GM12891 (cell line): ENCODE results near the gene ACTL8.

Experiments used
- DNase-seq: peaks from one replicate; pipeline ENCODE4 v3.0.0; 2011; ENCODE audit warnings: low spot score; ENCODE audit not compliant: insufficient read length
- FAIRE-seq: peaks from 2 replicates; lab custom pipeline; 2011; peaks lifted over from hg19 to GRCh38; lab: Jason Lieb, UNC
- PAX5 ChIP-seq: IDR thresholded peaks from 2 replicates; pipeline ENCODE4 v1.6.1; 2011; ENCODE audit warnings: low read length, moderate library complexity, mild to moderate bottlenecking; ENCODE audit not compliant: insufficient read depth, severe bottlenecking
- POLR2A ChIP-seq: IDR thresholded peaks from 2 replicates; pipeline ENCODE4 v1.6.1; 2011; ENCODE audit warnings: low read depth, low read length, control low read depth
- POLR2AphosphoS5 ChIP-seq: IDR thresholded peaks from 2 replicates; pipeline ENCODE4 v1.6.1; 2011; ENCODE audit warnings: low read depth, low read length, control low read depth
- POU2F2 ChIP-seq: IDR thresholded peaks from 2 replicates; pipeline ENCODE4 v1.6.1; 2011; ENCODE audit warnings: low read depth, mild to moderate bottlenecking, control low read depth, low read length, moderate library complexity
- SPI1 ChIP-seq: IDR thresholded peaks from 2 replicates; pipeline ENCODE4 v1.6.1; 2011; ENCODE audit warnings: low read depth, low read length, control low read depth
- TAF1 ChIP-seq: IDR thresholded peaks from 2 replicates; pipeline ENCODE4 v1.6.1; 2011; ENCODE audit warnings: low read depth, low read length, control low read depth

Gene ACTL8

DNA sequence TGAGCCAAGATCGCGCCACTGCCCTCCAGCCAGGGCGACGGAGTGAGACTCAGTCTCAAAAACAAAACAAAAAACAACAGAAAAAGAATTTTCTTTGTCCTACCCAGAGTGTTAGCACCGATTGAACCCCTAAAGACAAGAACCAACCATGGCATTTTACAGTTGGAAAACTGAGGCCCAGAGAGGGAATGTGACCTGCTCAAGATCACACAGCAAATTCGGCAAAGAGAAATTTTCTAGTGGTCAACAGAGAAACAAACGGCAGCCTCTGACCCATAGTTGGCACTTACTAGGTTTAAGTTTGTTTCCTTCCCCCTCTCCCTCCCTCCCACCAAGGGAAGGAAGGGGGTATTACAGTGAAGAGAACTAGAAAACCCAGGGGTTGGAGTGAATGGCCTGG is 20.5 kb upstream of the ACTL8 start:
- no peak for DNase-seq

DNA sequence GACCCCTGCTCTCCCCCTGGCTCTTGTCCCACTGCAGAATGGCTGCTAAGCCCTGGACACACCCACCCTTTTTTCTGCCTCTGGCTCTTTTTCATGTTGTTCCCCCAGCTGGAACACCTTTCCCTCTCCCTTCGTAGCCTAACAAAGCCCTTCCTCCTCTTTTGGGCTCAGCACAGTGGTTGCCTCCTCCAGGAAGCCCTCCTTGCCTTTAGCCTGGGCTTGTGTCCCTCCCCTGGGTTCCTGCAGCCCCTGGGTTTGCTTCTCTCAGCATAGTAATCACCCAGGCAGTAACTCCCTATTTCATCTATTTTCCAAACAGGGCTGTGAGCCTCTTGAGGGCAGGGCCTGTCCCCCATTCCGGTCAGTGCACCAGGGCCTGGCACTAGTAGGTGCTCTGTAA is 19.8 kb upstream of the ACTL8 start:
- no peak for FAIRE-seq
- DNase-seq, result no peak
- no peak for TF ChIP-seq PAX5
- TF ChIP-seq SPI1, result no peak
- TF ChIP-seq POLR2A, result no peak
- TF ChIP-seq POU2F2, result no peak
- TF ChIP-seq POLR2AphosphoS5, result no peak
- no peak for TF ChIP-seq TAF1

More for the DNA sequence above, 20.5 kb upstream of the ACTL8 start:
- FAIRE-seq, result no peak
- TF ChIP-seq SPI1, result no peak
- no peak for TF ChIP-seq POU2F2

DNA sequence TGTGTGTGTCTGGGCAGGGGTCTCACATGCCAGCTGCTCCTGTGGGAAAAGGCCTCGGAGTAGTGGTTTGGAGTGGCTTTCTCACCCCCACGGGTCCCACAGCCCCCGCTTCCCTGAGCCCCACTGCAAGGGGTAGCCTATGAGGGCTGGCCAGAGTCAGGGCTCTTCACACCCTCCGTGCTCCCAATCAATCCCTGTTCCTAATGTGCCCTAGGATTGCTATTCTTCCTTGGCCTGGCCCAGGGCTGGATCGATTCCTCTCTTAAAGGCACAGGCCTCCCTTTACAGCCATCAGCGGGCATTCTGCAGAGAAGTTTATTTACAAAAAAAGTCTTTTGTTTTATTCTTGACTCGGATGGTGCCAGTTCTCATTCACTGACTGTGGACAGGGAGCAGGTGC is 19.3 kb upstream of the ACTL8 start:
- FAIRE-seq, result no peak
- no peak for TF ChIP-seq POLR2AphosphoS5
- TF ChIP-seq TAF1, result no peak
- TF ChIP-seq PAX5, result no peak
- no peak for TF ChIP-seq POU2F2
- no peak for TF ChIP-seq SPI1
- TF ChIP-seq POLR2A, result no peak
- DNase-seq, result no peak

DNA sequence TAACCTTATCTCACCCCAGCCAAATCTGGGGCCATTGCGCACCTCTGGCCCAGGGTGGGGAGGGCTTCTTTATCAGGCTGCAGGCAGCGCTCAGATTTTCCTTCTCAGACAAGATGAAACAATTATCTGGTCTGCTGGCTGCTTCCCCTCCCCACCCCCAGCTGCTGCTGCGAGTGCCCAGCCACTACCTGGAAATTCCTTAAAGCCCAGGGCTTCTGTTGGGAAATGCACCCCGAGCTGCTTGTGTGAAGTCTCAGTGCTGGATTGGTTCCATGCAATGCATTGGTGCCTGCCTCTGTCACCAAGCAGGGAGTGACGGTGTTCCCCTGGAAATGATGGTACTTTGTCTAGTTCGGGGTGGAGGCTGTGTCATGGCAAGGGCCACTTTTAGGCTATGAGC is 18.5 kb upstream of the ACTL8 start:
- DNase-seq (no peak), FAIRE-seq (no peak)
- TF ChIP-seq POLR2AphosphoS5 (no peak), POLR2A (no peak), POU2F2 (no peak), SPI1 (no peak), PAX5 (no peak)

DNA sequence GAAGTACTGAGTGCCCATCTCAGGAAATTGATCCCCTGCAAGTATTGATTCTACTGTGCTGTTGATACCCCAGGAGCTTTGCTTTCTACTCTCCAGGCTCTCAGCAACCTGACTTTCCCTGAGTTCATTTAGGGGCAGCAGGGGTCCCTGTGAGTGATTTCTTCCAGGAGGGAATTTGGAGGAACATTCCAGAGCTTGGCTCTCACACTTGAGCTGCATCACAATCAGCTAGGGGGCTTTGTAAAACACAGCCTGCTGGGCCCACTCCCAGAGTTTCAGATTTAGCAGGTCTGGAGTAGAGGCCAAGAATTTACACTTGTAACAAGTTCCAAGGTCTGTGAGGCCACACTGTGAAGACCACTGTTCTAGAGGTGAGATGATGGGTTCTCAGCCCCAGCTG is 16.1 kb upstream of the ACTL8 start:
- no peak for FAIRE-seq
- no peak for DNase-seq
- TF ChIP-seq TAF1 (no peak), POLR2AphosphoS5 (no peak), PAX5 (no peak), SPI1 (no peak), POU2F2 (no peak), POLR2A (no peak)

DNA sequence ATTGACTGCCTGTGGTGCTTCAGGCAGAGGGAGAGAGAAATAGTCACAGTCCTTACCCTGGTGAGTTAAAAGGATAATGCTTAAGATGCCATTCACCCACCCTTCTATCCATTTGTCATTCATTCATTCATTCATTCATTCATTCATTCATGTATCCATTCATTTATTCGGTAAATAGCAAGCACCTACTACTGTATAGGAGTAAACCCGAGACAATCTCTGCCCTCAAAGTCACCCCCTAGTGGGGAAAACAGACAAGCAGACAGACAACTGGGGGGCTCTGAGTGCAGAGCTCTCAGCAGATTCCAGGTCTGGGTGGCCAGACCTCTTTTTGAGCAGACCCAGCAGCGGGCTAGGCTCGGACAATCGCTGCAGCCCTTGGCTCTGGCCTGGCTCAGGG is 14.1 kb upstream of the ACTL8 start:
- TF ChIP-seq TAF1 (no peak), POLR2AphosphoS5 (no peak), PAX5 (no peak), POU2F2 (no peak), SPI1 (no peak), POLR2A (no peak)
- no peak for DNase-seq
- no peak for FAIRE-seq

DNA sequence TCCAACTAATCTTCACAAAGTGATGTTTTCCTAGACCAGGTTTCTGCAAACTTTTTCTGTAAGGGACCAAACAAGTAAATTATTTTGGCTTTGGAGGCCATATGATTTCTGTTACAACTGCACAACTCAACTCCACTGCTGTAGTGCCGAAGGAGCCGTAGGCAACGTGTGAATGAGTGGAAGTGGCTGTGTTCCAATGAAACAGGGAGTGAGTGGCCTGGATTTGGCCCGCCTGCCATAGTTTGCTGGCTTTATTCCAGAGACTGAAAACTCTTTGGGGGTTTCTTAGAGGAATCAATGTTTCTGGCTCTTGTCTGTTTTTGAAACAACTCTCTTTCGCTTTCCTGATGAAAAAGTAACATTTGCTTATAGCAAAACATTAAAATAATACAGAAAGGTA is 12.6 kb upstream of the ACTL8 start:
- TF ChIP-seq PAX5 (no peak), POU2F2 (no peak), POLR2A (no peak), TAF1 (no peak), SPI1 (no peak), POLR2AphosphoS5 (no peak)
- no peak for DNase-seq

DNA sequence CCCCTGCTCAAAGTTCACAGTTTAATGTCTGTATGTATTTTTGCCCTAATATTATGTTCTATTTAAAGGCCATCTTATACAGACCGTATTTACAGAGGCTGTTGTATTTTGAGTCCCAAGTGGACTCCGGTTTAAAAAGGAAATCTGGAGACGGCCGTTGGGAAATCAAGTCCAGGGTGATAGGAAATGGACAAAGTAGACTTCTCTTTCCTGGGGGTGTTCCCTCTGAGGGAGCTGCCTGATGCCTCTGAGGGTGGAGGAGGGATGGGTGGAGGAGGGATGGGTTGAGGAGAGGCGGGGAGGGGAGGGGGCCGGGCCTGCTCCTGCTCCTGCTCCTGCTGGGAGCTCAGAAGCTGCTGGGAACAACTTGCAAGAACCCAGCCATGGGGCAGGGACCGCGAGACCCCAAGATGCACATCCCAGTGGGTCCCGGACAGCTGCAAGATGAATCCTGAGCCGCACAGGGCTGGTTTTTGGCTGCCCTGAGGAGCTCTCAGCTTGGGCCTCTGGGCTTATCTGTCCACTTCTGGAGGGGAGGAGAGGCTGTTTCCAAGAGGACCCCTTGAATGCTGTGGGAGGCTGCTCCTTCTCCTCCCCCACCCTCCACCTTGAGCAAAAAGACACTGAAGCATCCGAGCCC is 12.0 kb upstream of the ACTL8 start:
- FAIRE-seq (no peak), DNase-seq (no peak)
- TF ChIP-seq POU2F2, result no peak

More for the DNA sequence above, 12.6 kb upstream of the ACTL8 start:
- FAIRE-seq, result no peak

DNA sequence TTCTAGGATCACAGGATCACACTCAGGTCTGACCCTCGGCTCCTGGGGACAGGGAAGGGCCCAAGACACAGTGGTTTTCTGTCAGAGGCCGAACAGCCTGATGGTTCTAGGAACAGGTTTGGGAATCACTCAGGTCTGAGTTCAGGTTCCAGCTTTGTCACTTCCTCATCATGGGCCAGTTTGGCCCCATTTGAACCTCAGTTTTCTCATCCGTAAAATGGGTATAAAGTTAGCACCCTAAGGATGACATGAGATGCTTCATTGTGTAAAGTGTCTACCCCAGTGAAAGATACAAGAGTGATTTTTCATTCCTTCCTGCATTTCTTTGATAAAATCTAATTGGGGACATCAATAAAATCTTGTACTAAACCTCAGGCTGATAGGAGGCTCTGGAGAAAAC is 11.2 kb upstream of the ACTL8 start:
- no peak for DNase-seq
- TF ChIP-seq POLR2A, result no peak
- no peak for TF ChIP-seq PAX5
- TF ChIP-seq POLR2AphosphoS5, result no peak
- no peak for TF ChIP-seq SPI1
- TF ChIP-seq TAF1, result no peak
- no peak for FAIRE-seq

DNA sequence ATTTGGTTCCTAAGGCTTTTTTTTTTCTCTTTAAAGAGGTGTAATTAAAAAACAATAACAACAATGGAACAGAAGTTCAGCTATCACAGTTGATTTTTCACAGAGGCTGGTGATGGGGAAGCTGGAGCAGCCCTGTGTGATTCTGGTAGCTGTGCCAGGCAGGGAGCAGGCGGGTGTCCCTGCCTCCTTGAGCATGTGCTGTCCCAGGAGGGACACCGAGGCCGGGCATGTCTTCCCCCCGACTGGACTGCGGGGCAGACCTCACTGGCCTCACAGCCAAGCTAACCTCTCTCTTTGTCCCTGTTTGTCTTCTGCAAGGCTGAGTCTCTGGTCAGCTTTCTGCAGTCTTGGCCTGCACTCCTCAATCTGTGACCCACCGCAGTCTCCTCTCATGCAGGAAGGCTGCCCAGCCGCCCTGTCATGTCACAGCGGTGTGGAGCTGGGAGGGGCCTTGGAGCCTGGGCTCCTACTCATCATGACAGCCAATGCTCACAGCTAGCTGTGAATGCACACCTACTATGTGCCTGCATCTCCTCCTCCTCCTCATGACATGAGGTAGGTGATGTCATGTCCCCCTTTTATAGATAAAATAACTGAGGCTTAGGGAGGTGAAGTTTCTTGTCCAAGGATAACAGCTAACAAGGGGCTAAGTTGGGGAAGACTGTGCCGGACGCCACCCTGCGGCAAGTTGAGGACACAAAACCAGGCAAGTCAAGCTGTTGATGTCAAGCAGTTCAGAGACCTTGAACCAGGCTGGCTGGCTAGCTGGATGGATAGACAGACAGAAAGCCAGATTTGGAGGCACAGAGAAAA is 10.3 kb upstream of the ACTL8 start:
- DNase-seq (no peak), FAIRE-seq (no peak)
- no peak for TF ChIP-seq POLR2A
- TF ChIP-seq POU2F2, result no peak
